NCI-H748 (cell line): ENCODE measurements around the gene ELF3.
"Not testable (repeated sequence)": the region's sequence is repeated elsewhere in the genome, so short reads cannot be mapped to it uniquely, and the experiment has no call there.

Source experiments
- DNase-seq: peaks from one replicate; lab custom pipeline; 2025; ENCODE audit not compliant: unreplicated experiment; lab: John Stamatoyannopoulos, UW

ELF3 gene

DNA sequence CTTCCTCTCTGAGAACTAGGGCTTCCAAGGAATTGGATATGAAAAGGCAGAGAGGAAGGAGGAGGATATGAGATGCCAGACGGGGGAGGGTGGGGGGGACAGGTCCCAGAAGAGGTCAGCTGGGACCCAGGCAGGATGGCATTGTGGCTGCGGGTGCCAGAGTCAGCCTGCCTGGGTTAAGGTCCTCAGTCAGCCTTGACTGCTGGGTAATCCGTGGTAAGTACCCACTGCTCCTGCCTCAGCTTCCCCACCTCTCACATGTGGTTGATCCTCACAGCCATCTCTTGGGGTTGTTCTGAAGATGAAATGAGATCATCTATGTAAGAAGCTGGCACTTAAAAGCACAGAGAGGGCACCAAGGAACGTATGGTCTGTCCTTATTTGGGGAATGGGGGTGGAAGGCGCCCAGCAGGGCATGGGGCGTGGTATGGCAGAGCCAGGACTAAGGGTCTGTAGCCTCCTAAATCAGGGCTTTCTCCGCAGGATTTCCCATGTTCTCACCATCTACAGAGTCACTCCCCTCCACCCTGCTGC is 23.8 kb downstream of the ELF3 start:
- no peak for DNase-seq

DNA sequence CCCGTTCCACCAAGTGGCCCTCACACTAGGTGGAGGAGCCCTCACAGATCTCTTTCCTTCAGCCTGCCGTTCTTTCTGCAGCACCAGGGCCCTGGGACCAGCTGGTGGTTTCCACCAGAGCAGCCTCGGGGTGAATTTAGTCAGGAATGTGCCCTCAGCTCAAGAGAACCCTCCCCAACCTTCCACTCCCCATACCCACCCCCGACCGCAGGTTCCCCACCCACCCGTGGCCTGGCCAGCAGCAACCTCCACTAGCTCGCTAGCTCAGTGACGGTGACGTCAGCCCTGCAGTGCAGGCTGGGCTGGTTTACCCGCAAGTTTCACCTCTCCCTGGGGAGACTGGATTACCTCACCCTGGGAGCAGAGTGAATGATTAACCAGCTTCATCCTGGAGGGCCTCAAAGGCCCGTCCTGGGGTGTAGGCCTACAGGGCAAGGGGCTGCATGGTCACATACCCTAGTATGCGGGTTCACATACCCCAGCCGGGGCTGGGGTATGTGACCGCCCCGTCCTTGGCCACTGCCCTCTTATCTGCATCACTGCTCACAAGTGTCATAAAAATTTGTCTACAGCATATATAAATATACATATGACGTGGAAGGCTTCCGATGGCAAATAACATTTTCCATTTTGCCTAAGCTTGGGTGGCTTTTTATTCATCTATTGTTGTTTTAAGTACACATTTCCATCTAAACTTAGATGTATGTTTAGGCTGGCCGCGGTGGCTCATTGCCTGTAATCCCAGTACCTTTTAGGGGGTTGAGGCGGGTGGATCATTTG is 24.5 kb downstream of the ELF3 start:
- DNase-seq = peak; percentile 15

DNA sequence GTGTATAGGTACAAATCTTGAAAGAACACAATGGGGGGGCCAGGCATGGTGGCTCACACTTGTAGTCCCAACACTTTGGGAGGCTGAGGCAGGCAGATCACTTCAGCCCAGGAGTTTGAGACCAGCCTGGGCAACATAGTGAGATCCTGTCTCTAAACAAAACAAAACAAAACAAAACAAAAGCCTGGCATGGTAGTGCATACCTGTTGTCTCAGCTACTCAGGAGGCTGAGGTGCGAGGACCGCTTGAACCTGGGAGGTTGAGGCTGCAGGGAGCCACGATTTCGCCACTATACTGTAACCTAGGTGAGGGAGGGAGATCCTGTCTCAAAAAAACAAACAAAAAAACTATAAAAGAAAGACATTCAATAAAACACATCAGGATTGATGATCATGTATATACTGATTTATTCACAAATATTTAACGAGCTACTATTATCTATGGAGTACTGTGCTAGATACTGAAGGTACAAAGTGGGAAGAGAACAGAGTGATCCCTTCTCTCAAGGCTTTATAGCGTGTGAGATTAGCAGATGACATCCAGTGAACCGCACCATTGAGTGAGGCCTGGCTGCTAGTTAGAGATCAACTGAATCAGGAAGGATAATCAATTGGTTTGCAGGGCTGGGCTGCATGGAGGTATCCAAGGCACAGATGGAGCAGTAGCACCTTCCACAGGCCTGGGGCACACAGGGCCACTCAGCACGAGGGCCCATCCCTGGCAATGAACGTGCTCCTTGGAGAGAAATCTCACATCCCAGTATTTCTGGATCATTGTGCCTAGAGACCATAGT is 26.4 kb downstream of the ELF3 start:
- DNase-seq = no peak

DNA sequence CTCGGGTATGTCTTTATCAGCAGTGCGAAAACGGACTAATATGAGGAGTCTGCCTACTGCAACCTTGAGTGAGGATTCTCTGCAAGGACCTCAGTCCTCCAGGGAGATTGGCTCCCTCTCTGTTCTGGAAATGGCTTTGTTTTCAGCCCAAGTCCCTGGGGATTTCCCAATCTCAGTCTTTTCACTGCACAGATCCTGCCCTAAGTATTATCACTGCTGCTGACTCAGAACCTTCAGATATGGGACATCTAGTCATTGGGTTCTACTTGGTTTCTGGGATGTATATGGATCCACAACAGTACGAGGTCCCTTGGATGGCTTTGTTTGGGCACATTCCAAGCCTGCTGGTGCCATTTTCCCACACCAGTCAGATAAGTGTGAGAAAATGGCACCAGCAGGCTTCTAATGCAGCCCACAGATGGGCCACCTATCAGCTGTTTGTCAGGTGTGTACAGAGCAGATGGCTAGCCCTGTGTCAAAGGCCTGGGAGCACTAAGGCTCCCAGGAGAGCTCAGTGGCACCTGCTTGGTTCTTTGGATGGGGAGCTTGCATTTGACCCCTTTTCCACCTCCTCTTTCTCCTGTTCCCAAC is 27.4 kb downstream of the ELF3 start:
- no peak for DNase-seq

DNA sequence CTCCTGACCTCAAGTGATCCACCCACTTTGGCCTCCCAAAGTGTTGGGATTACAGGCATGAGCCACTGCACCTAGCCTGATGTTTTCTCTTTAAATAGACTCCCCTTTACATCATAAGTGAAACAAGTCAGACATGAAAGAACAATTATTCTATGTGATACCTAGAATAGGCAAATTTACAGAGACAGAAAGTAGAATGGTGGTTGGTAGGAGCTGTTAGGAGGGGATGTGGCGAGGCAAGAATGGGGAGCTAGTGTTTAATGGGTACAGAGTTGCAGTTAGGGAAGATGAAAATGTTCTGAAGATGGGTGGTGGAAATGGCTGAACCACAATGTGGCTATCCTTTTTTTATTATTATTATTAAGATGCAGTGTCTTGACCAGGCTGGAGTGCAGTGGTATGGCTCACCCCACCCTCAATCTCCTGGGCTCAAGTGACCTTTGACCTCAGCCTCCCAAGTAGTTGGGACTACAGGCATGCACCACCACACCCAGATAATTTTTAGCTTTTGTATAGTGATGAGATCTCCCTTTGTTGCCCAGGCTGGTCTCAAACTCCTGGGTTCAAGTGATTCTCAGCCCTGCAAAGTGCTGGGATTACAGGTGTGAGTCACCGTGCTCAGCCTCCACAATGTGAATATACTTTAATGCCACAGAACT is 28.4 kb downstream of the ELF3 start:
- DNase-seq = no peak

DNA sequence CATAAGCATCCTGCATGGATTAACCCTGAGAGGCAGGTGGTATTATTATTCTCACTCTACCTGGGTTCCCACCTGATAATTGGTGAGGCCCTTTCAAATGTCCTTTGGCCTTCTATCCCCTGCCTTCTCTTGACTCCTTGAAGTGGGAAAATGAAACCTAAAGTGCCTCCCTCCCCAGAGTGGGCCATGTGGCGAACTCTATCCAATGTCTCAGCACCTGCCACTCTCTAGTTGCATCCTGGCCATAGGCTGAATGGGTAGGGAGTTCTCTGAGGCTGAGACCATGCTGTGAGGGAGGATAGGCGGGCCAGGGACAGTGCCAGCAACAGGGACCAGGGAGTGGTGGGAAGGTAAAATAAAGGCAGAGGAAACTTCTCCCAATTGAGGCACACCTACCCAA is 35.3 kb downstream of the ELF3 start:
- DNase-seq = no peak

DNA sequence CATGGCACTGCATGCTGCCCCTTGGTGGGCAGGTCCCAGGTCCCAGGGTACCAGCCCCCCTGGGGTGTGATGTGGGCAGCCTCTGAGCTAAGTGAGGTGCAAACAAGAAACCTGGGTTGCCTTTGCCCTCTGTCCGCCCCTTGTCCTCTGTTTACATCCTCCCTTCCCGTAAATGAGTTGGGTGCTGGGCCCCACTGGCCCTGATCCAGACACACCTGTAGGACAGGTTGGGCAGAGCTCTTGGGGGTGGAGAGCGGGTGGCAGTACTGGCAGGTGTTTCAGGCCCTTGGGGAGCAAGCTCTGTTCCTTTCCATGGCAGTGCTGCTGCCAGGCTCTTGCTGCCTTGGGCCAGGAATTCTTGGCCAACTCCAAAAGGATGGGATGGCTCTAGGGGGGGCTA is 35.8 kb downstream of the ELF3 start:
- peak; percentile 54 for DNase-seq

DNA sequence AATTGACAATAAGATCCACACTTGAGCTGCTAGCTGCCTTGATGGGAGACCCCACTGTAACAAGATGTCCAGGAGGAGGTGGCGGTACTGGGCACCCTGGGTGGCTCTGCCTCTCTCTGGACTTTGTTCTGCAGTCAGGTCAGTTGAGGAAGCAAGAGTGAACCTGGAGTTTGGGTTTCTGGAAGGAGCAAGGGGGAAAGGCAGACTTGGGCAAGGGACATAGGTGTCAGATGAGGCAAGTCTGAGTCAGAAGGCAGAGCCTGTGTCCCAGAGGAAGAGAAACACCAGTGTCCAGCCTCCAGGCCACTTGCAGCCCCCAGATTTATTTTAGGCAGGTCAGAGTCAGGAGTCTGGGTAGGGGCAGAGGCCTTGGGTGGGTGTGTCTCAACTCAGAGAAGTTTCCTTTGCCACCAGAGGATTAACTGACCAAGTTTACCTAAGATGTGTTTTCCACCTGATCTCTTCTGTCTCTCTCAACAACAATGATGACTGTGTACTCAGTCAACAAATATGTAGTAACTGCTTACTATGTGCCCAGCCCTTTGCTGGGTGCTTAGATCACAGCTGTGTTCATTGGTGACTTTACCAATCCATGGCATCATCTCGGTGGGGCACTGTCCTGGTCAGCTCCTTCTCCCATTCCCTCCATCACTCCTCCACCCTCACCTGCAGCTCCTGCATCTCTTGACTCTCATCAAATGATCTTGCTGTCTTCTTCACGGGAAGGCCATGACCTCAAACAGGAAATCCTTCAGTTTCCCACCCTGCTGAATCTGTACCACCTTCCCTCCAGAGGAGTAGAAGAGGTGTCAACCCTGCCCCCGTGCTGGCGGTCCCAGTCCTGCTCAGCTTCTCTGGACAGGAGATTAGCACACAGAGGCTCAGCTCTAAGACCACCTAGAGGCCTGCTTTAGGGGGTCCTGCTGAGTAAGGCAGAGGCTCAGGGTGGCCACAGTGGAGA is 36.6 kb downstream of the ELF3 start:
- peak; percentile 25 for DNase-seq

DNA sequence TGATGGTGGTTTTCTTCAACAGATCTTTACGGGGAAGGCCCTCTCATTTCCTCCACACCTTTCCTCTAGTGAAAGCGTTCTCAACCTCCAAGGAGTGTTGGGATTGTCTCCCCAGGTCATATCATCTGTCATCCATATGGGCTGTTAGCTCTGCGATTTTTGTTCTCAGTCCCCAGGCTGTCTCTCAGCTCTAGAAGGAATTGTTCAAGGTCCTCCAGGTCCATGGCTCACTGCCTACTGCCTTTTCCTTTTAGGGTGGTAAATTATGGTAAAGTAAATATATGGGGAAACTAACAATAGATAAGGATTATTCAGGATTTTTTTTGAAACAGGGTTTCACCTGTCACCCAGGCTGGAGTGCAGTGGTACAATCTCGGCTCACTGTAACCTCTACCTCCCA is 37.6 kb downstream of the ELF3 start:
- DNase-seq = no peak

DNA sequence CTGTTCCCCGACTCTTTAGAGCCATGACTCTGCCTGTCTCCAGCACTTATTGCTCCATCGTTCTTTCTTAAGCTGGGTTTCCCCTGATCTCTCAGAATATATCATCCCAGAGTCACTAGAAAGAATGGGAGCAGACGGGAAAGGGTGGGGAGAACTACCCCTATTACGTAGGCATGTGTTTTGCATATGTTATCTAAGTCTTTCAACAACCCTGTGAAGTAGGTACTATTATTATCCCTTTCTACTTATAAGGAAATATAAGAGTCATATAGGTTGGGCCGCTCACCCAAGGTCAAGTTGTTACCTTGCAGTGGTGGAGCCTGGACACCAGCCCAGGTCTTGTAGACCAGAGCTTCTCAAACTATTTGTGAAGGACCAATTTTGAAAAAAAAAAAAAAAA is 38.7 kb downstream of the ELF3 start:
- DNase-seq = no peak

DNA sequence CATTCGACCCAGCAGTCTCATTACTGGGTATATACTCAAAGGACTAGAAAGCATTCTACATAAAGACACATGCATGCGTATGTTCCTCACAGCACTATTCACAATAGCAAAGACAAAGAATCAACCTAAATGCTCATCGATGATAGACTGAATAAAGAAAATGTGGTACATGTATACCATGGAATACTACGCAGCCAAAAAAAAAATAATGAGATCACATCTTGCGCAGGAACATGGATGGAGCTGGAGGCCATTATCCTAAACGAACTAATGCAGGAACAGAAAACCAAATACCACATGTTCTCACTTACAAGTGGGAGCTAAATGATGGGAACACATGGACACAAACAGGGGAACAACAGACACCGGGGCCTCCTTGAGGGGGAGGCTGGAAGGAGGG is 43.7 kb downstream of the ELF3 start:
- DNase-seq = no peak

DNA sequence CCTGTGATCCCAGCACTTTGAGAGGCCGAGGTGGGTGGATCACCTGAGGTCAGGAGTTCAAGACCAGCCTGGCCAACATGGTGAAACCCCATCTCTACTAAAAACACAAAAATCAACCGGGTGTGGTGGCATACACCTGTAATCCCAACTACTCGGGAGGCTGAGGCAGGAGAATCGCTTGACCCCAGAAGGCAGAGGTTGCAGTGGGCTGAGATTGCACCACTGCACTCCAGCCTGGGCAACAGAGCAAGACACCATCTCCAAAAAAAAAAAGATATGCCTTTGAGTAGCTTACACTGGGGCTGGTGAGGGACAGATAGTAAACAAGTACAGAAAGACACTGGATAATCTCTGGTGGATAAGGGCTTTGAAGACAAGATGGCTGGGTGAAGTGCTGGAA is 44.3 kb downstream of the ELF3 start:
- DNase-seq = not testable (repeated sequence)

DNA sequence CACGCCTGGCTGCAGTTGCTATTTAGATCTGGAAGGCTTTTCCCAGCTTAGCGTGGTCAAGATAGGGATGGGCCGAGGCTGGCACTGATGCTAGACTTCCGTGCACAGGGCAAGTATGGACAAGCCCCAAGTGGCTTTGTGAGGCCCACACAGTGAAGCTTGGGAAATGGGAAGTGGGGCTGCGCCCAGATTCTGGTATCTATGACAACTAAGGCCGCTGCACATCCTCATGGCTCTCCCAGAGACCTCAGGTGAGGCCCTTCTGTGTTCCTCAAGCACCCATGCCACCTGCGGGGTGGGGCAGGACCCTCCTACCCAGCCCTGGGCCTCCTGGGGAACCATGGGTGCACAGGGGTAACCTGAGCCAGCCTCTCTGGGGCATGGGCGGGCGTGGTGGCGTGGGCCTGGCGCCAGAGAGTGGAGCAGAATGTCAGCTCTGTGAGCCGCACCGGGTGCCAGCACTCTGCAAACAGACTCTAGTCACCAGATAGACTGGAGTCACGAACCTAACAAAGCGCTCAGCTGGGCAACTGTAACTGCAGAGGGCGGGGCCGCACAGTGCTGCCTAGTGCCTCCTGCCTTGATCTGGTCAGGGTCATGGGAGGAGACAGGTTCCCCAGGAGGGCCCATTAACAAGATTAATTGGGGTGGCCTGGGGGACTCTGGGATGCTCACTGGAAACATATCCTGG is 46.4 kb downstream of the ELF3 start:
- DNase-seq = peak; percentile 97

DNA sequence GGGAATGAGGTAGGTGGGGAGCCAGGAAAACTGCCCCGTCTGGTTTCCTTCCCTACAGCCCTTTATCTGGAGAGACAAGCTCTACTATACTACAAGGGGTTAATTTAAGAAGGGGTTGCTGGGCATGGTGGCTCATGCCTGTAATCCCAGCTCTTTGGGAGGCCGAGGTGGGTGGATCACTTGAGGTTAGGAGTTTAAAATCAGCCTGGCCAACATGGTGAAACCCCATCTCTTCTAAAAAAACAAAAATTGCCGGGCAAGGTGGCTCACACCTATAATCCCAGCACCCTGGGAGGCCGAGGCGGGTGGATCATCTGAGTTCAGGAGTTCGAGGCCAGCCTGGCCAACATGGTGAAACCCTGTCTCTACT is 46.9 kb downstream of the ELF3 start:
- not testable (repeated sequence) for DNase-seq

DNA sequence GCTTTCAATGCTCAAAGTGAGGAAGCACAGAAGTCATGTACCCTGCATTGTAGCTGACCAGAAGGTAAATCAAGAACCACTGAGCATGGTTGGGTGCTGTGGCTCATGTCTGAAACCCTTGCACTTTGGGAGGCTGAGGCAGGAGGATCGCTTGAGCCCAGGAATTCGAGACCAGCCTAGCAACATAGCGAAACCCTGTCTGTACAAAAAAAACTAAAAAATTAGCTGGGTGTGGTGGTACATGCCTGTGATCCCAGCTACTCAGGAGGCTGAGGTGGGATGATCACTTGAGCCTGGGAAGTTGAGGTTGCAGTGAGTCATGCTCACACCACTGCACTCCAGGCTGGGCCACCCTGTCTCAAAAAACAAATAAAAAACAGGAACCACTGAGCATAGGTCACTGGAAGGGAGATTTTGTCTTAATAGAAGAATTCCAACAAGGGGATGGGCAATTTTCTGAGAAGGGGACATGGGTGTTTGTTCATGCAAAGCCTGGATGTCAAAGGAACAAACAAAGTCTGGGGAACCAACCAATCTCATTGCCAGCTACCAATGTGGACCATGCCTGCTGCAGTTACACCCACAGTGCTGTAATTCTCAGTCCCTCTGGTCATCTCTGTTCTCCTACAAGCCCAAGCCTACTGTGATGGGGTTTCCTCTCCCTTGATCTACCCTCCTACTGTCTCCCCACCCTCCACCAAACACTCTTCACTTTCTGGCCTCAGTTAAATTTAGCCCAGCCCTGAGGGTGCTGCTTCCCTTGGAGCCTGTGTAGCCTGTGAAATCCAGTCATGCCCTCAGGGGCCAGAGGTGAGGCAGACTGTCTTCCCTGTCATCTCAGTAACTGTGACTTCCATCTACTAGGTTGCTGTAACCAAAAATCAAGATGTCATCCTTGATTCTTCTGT is 47.9 kb downstream of the ELF3 start:
- no peak for DNase-seq

DNA sequence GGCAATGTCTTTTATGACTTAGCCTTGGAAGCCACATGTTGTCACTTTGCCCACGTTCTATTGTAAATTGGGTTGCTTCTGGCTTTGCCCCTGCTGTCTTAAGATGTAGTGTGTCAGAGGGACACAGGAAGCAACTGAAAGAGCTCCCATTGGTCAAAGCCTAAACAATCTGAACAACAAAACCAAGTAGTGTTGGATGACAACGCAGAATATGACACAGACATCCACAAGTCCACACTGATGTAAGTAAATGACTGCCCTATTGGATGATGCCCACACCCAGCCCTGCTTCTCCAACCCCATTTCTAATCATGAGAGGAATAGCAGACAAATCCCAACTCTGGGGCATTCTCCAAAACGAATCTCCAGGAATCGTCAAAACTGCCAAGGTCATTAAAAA is 50.7 kb downstream of the ELF3 start:
- no peak for DNase-seq

DNA sequence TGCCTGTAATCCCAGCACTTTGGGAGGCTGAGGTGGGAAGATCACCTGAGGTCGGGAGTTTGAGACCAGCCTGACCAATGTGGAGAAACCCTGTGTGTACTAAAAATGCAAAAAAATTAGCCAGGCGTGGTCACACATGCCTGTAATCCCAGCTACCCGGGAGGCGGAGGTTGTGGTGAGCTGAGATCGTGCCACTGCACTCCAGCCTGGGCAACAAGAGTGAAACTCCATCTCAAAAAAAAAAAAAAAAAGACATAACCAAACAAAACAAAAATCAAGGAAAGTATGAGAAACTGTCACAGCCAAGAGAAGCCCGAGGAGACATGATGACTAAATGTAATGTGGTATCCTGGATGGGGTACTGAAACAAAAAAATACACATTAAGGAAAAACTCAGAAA is 51.4 kb downstream of the ELF3 start:
- not testable (repeated sequence) for DNase-seq

DNA sequence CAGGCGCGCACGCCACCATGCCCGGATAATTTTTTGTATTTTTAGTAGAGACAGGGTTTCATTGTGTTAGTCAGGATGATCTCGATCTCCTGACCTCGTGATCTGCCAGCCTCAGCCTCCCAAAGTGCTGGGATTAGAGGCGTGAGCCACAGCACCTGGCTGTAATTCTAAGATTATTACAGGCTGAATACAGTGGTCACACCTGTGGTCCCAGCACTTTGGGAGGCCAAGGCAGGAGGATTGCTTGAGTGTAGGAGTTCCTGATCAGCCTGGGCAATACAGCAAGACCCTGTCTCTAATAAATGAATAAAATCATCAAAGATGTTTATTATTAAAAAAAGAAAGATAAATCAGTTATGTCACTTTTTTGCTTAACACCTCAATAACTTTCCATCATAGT is 52.2 kb downstream of the ELF3 start:
- not testable (repeated sequence) for DNase-seq

DNA sequence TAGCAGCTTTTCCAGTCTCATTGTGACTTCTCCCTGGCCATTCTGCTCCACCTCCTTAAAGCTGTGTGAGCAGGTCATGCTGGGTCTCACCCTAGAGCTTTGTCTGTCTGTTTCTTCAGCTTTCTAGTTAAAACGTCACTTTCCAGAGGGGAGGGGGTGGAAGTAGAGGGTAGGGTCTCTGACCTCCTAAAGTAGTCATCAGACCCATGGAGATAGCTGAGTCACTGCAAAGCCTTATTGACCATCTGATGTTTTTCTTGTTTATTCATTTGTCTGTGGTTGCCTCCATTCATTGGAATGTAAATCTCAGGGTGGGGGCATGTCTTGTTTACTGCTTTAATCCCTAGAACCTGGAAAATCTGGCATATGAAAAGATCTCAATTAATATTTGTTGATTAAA is 52.7 kb downstream of the ELF3 start:
- no peak for DNase-seq
